ENCODE results near the gene SNRPE.

DNA sequence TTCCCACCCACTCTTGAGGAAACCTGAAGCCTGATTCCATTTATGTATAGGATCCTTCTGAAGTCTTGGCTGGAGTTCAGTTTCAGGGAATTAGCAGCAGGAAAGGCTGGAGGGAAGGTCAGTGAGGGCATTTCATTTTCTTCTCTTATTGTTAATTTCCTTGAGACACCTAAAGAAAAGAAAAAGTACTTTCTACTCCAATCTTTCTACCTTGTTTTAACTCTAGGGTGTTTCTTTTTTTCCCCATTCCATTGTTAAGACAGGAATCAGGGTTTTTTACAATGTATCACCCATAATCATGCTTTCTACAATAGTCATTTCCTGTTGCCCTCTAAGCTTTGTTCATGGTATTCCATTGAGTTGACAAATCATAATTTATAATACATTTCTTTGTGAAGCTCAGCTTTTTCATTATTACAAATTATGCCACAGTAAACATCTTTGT lies 27.4 kb downstream of the SNRPE start:
- TF ChIP-seq, protein P1, sequence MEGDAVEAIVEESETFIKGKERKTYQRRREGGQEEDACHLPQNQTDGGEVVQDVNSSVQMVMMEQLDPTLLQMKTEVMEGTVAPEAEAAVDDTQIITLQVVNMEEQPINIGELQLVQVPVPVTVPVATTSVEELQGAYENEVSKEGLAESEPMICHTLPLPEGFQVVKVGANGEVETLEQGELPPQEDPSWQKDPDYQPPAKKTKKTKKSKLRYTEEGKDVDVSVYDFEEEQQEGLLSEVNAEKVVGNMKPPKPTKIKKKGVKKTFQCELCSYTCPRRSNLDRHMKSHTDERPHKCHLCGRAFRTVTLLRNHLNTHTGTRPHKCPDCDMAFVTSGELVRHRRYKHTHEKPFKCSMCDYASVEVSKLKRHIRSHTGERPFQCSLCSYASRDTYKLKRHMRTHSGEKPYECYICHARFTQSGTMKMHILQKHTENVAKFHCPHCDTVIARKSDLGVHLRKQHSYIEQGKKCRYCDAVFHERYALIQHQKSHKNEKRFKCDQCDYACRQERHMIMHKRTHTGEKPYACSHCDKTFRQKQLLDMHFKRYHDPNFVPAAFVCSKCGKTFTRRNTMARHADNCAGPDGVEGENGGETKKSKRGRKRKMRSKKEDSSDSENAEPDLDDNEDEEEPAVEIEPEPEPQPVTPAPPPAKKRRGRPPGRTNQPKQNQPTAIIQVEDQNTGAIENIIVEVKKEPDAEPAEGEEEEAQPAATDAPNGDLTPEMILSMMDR (conservative IDR thresholded peaks at IDR 0.05), result no peak
- no peak for TF ChIP-seq ZFX (IDR thresholded peaks at IDR 0.05)
